ENCODE results near the gene NEK6.

- TF ChIP-seq SUZ12 (IDR thresholded peaks at IDR 0.05; ENCODE audit: extremely low read depth, insufficient read depth, insufficient read length): no peak
- no peak for TF ChIP-seq YY1 (IDR thresholded peaks at IDR 0.05; ENCODE audit: insufficient read depth, insufficient read length)
- TF ChIP-seq ZNF274 (IDR thresholded peaks at IDR 0.05; ENCODE audit: low read depth, low read length): no peak
Measured at GRCh38 chr9:124398191-124398935, 140.6 kb downstream of the NEK6 start.

Measured in NT2/D1 (cell line).